Endothelial cell of umbilical vein (primary cell): ENCODE results near the gene CCDC57.

Source experiments
- EZH2 ChIP-seq: IDR thresholded peaks from 2 replicates; pipeline ENCODE4 v1.6.1; 2012; ENCODE audit warnings: borderline replicate concordance, low read depth, mild to moderate bottlenecking, moderate library complexity, low read length, inconsistent platforms; ENCODE audit not compliant: severe bottlenecking
- POLR2A ChIP-seq: IDR thresholded peaks from 2 replicates; pipeline ENCODE4 v1.6.1; 2012; ENCODE audit warnings: low read depth, mild to moderate bottlenecking, control low read depth, low read length
- POLR2AphosphoS5 ChIP-seq: IDR thresholded peaks from 2 replicates; pipeline ENCODE4 v1.6.1; 2012; ENCODE audit warnings: low read depth, mild to moderate bottlenecking, control low read depth, low read length, moderate library complexity; ENCODE audit not compliant: insufficient read depth
- TF ChIP-seq, protein P1 (sequence below), 2 donors: IDR thresholded peaks; 1 replicate in 1 of 2; 2 replicates in 1 of 2; pipeline ENCODE4 v1.5.1; 2011; ENCODE audit warnings: low read length in 2 of 2, mild to moderate bottlenecking in 2 of 2, moderate library complexity in 2 of 2, control low read depth in 1 of 2, inconsistent platforms in 1 of 2, low read depth in 1 of 2; ENCODE audit not compliant: insufficient read depth in 1 of 2; ENCODE audit errors: extremely low read depth in 1 of 2
- TF ChIP-seq, protein P2 (sequence below): IDR thresholded peaks from 2 replicates; pipeline ENCODE4 v1.6.1; 2011; ENCODE audit not compliant: insufficient read depth, insufficient read length

DNA sequence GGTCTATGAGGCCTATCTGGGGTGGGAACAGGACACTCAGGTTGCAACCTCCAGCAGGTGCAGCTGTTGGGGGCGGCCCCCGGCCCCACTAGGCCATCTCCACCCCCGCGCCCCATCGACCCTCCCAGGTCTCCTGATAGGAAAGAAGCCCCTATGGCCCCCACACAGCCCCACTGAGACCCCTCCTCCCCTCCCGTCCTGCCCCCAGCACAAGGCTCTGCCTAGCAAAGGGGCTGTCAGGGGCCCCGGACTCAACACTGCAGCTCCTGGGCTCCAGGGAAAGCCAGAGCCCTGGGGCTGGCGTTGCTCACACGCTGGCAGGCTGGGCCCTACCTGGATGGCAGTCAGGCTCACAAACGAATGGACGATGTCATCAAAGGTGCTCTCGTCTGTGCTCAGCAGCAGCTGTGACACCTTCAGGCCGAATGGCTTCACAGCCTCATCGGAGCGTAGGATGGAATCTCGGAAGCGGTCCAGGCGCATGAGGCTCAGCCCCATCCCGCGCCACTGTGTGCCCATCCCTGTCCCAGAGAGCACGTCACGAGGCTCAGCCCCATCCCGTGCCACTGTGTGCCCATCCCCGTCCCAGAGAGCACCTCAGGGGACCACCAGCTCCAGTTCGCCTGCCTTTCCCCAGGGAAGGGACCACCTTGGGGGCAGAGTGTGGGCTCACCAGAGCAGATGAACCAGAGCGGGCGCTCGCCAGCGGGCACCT, 121.9 kb downstream of the CCDC57 start:
- TF ChIP-seq, protein P1, sequence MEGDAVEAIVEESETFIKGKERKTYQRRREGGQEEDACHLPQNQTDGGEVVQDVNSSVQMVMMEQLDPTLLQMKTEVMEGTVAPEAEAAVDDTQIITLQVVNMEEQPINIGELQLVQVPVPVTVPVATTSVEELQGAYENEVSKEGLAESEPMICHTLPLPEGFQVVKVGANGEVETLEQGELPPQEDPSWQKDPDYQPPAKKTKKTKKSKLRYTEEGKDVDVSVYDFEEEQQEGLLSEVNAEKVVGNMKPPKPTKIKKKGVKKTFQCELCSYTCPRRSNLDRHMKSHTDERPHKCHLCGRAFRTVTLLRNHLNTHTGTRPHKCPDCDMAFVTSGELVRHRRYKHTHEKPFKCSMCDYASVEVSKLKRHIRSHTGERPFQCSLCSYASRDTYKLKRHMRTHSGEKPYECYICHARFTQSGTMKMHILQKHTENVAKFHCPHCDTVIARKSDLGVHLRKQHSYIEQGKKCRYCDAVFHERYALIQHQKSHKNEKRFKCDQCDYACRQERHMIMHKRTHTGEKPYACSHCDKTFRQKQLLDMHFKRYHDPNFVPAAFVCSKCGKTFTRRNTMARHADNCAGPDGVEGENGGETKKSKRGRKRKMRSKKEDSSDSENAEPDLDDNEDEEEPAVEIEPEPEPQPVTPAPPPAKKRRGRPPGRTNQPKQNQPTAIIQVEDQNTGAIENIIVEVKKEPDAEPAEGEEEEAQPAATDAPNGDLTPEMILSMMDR (IDR thresholded peaks at IDR 0.05; ENCODE audit: extremely low read depth in 1 of 2, insufficient read depth in 1 of 2, low read depth in 1 of 2, low read length in 2 of 2) = no peak
- TF ChIP-seq POLR2A (no peak), EZH2 (no peak), POLR2AphosphoS5 (no peak)
- TF ChIP-seq, protein P2, sequence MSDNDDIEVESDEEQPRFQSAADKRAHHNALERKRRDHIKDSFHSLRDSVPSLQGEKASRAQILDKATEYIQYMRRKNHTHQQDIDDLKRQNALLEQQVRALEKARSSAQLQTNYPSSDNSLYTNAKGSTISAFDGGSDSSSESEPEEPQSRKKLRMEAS = no peak
